Measurements from ENCODE around the gene PTPRJ.

PTPRJ gene

GRCh38 chr11:48017831-48018527, 37.6 kb downstream of the PTPRJ start:
- DNase-seq (ENCODE audit: low spot score): no peak
- no peak for TF ChIP-seq CTCF (IDR thresholded peaks at IDR 0.05; ENCODE audit: poor library complexity, severe bottlenecking)
- ATAC-seq (ENCODE audit: low read depth): no peak
- Histone ChIP-seq H3K4me3 (ENCODE audit: severe bottlenecking) (no peak overlapping the region), H3K27me3 (ENCODE audit: insufficient read depth, poor library complexity, severe bottlenecking) (no peaks in the 10 kb centered on the region), H3K36me3 (ENCODE audit: low read depth) (no peaks in the 10 kb centered on the region), H3K9me3 (ENCODE audit: severe bottlenecking) (no peaks in the 10 kb centered on the region), H3K27ac (ENCODE audit: poor library complexity, severe bottlenecking) (no peak overlapping the region), H3K4me1 (ENCODE audit: insufficient read depth, poor library complexity, severe bottlenecking) (peaks cover 5% of the 10 kb centered on the region)

- H3K4me1 ChIP-seq (ENCODE audit: insufficient read depth, poor library complexity, severe bottlenecking): no peaks in the 10 kb centered on the region
These were observed 38.3 kb downstream of the PTPRJ start for GRCh38 chr11:48018528-48019216.

GRCh38 chr11:48019217-48019584, 38.8 kb downstream of the PTPRJ start:
- H3K36me3 ChIP-seq (ENCODE audit: low read depth): no peaks in the 10 kb centered on the region
- no peaks in the 10 kb centered on the region for H3K9me3 ChIP-seq (ENCODE audit: severe bottlenecking)
- H3K27ac ChIP-seq (ENCODE audit: poor library complexity, severe bottlenecking): no peak overlapping the region
- no peak for TF ChIP-seq CTCF (IDR thresholded peaks at IDR 0.05; ENCODE audit: poor library complexity, severe bottlenecking)
- no peaks in the 10 kb centered on the region for H3K4me1 ChIP-seq (ENCODE audit: insufficient read depth, poor library complexity, severe bottlenecking)
- ATAC-seq (ENCODE audit: low read depth): no peak
- no peaks in the 10 kb centered on the region for H3K27me3 ChIP-seq (ENCODE audit: insufficient read depth, poor library complexity, severe bottlenecking)
- DNase-seq (ENCODE audit: low spot score): no peak
- no peak overlapping the region for H3K4me3 ChIP-seq (ENCODE audit: severe bottlenecking)

More at GRCh38 chr11:48018528-48019216, 38.3 kb downstream of the PTPRJ start:
- Histone ChIP-seq H3K4me3 (ENCODE audit: severe bottlenecking) (no peak overlapping the region), H3K9me3 (ENCODE audit: severe bottlenecking) (no peaks in the 10 kb centered on the region), H3K27me3 (ENCODE audit: insufficient read depth, poor library complexity, severe bottlenecking) (no peaks in the 10 kb centered on the region), H3K36me3 (ENCODE audit: low read depth) (no peaks in the 10 kb centered on the region), H3K27ac (ENCODE audit: poor library complexity, severe bottlenecking) (no peak overlapping the region)
- TF ChIP-seq CTCF (IDR thresholded peaks at IDR 0.05; ENCODE audit: poor library complexity, severe bottlenecking): no peak
- DNase-seq (ENCODE audit: low spot score) (no peak), ATAC-seq (ENCODE audit: low read depth) (no peak)

GRCh38 chr11:48019595-48019994, 39.2 kb downstream of the PTPRJ start:
- Histone ChIP-seq H3K27ac (ENCODE audit: poor library complexity, severe bottlenecking) (no peak overlapping the region), H3K36me3 (ENCODE audit: low read depth) (no peaks in the 10 kb centered on the region), H3K27me3 (ENCODE audit: insufficient read depth, poor library complexity, severe bottlenecking) (no peaks in the 10 kb centered on the region), H3K4me3 (ENCODE audit: severe bottlenecking) (no peak overlapping the region), H3K4me1 (ENCODE audit: insufficient read depth, poor library complexity, severe bottlenecking) (no peaks in the 10 kb centered on the region), H3K9me3 (ENCODE audit: severe bottlenecking) (no peaks in the 10 kb centered on the region)
- no peak for TF ChIP-seq CTCF (IDR thresholded peaks at IDR 0.05; ENCODE audit: poor library complexity, severe bottlenecking)
- ATAC-seq (ENCODE audit: low read depth) (no peak), DNase-seq (ENCODE audit: low spot score) (no peak)
